HG03342 (cell line): ENCODE measurements around the gene ZNF778.

Experiments used
- ATAC-seq: cut with Tn5 transposase; IDR thresholded peaks from one replicate; pipeline ENCODE4 v1.9.1; 2021; ENCODE audit warnings: mild to moderate bottlenecking, moderate library complexity; ENCODE audit not compliant: unreplicated experiment

The ZNF778 gene

GRCh38 chr16:89274561-89275283 lies 57.2 kb downstream of the ZNF778 start:
- no peak for ATAC-seq

- ATAC-seq, result no peak
Measured at GRCh38 chr16:89275284-89275584, 57.7 kb downstream of the ZNF778 start.

- no peak for ATAC-seq
Measured at GRCh38 chr16:89275837-89276720, 58.6 kb downstream of the ZNF778 start.

- no peak for ATAC-seq
Measured at GRCh38 chr16:89277049-89277448, 59.5 kb downstream of the ZNF778 start.

- no peak for ATAC-seq
Measured at GRCh38 chr16:89277641-89278341, 60.3 kb downstream of the ZNF778 start.

- ATAC-seq, result no peak
Measured at GRCh38 chr16:89278441-89279240, 61.1 kb downstream of the ZNF778 start.

GRCh38 chr16:89279666-89280481 lies 62.4 kb downstream of the ZNF778 start:
- no peak for ATAC-seq

GRCh38 chr16:89280546-89281188 lies 63.2 kb downstream of the ZNF778 start:
- no peak for ATAC-seq

- ATAC-seq, result no peak
Measured at GRCh38 chr16:89281189-89281577, 63.7 kb downstream of the ZNF778 start.

- no peak for ATAC-seq
Measured at GRCh38 chr16:89281829-89282228, 64.3 kb downstream of the ZNF778 start.

GRCh38 chr16:89282523-89282922 lies 65.0 kb downstream of the ZNF778 start:
- no peak for ATAC-seq

- ATAC-seq, result no peak
Measured at GRCh38 chr16:89283449-89283848, 65.9 kb downstream of the ZNF778 start.

GRCh38 chr16:89285381-89285780 lies 67.9 kb downstream of the ZNF778 start:
- ATAC-seq, result no peak

GRCh38 chr16:89286096-89286495 lies 68.6 kb downstream of the ZNF778 start:
- ATAC-seq, result no peak
